GM21447 (cell line): Measurements from ENCODE around the gene ABCB8.
"Not testable (repeated sequence)": the region's sequence is repeated elsewhere in the genome, so short reads cannot be mapped to it uniquely, and the experiment has no call there.

Experiments
- ATAC-seq: cut with Tn5 transposase; IDR thresholded peaks from one replicate; pipeline ENCODE4 v1.9.1; 2021; ENCODE audit not compliant: unreplicated experiment

ABCB8 gene

GRCh38 chr7:151013733-151014497 lies 14.3 kb upstream of the ABCB8 start:
- ATAC-seq, result no peak

- ATAC-seq, result no peak
Observed at GRCh38 chr7:151014950-151015349, 13.3 kb upstream of the ABCB8 start.

- no peak for ATAC-seq
Observed at GRCh38 chr7:151015967-151016366, 12.3 kb upstream of the ABCB8 start.

DNA sequence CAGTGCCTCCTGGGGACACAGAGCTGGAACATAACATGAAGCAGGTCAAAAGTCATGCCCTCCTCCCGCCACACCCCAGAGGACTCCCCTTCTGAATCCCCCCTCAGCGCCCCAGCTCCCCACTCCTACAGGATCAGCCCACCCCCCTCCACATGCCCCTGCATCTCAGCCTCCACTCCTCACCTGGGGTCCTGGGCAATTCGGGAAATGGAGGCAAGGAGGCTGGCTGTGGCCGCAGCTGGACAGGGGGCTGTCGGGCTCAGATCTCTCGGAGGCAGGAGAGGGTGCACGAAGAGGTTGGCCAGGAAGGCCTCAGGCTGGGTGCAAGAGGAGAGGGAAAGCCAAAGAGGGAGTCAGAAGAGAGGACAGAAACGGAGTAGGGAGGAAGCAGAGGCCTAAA lies 11.7 kb upstream of the ABCB8 start:
- no peak for ATAC-seq

DNA sequence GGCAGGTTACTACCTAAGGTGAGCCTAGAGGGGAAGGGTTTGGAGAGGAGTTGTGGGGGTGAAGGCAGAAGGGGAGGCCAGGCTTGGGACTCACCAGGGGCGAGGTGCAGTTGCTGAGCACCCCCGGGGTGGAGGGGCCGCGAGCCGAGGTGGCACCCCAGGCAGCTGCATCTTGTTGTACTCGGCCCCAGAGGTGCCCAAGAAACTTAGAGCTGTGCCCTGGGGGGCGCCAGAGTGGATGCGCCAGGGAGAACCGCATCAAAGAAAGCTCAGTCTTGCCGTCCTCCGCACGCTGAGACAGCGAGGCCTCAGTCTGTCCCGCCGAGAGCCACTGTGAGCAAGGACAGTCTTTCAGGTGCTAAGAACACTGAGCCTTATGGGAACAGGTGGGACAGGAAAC lies 11.3 kb upstream of the ABCB8 start:
- no peak for ATAC-seq

- ATAC-seq, result no peak
Observed at GRCh38 chr7:151017370-151017952, 10.8 kb upstream of the ABCB8 start.

DNA sequence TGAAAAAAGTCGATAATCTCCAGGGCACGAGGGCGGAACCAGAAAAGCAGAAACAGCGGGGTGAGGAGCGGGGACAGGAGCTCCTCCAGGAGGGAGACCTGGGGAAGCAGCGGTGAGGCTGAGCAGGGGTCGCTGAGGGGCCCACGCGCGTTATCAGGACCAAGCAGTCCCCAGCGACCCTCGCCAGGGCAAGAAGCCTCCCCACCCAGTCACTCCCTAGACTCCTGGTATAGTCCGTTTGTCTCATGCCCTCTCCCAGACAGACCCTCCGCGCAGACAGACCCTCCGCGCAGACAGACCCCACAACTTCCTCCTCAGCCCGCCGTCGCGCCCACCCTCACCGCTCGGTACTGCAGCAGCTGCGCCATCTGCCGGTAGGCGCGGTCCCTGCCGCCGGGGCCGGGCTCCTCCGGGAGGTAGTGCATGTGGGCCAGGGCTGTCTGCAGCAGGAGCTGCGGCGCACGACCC lies 10.3 kb upstream of the ABCB8 start:
- no peak for ATAC-seq

- ATAC-seq, result no peak
Observed at GRCh38 chr7:151018421-151019129, 9.7 kb upstream of the ABCB8 start.

DNA sequence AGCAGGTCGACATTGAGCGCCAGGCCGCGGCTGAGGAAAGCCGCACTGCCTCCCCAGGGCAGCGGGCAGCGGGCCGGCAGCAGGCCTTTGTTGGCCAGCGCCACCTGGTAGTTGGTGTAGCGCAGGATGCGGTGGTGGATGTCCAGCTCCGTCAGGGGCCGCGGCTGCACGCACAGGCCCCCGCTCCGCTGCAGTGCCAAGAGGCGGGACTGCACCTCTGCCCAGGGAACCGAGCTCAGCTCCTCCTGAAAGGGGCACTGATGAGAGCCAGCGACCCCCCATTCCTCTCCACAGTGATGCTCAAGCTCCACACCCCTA lies 9.2 kb upstream of the ABCB8 start:
- ATAC-seq, result no peak

DNA sequence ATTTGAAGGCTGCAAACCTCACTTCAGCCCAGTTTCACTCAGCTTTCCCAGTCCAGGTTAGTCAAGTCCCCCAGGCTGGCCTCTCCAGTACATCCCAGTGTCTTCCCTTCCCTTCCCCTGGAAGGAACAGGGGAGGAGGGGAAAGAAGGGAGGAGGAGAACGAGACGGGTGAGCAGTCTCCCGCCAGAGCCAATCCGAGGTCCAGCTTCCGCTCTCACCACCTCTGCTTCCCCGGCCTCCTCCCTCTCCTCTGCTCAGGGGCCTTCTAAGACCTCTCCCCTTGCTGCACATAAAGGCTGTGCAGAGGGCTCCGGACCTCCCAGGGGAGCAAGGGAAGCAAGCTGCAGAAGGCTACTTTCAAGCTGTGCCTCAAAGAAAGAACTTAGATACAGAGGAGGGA lies 8.0 kb upstream of the ABCB8 start:
- no peak for ATAC-seq

GRCh38 chr7:151023232-151023631 lies 5.0 kb upstream of the ABCB8 start:
- no peak for ATAC-seq

DNA sequence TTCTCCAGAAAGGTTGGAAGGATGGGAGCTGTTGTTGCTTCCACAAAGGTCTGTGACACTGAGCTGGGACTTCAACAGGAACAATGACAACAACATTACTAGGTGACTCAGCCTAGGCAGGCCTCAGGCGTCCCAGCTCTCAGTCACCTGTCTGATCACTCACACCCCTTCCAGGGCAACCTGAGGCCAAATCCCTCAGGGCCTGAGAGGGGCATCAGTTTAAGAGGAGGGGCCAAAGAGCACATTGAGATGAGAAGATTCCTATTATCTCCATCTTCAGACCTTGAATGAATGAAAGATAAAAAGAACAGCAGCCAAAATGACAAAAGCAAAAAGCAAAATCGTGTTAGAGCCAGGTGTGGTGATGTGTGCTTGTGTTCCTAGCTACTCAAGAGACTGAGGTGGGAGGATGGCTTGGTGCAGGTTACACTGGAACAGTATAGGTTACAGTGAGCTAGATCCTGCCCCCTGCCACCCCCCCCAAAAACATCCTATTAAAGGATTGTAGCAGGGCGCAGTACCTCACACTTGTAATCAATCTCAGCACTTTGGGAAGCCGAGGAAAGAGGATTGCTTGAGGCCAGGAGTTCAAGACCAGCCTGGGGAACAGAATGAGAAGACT lies 3.7 kb upstream of the ABCB8 start, which contains the start of gene ATG9B:
ATG9B (minus strand) TSS at position 60 of the 622 bp plus-strand sequence. CDS start 71 bp downstream, outside the sequence.
- ATAC-seq, result no peak

DNA sequence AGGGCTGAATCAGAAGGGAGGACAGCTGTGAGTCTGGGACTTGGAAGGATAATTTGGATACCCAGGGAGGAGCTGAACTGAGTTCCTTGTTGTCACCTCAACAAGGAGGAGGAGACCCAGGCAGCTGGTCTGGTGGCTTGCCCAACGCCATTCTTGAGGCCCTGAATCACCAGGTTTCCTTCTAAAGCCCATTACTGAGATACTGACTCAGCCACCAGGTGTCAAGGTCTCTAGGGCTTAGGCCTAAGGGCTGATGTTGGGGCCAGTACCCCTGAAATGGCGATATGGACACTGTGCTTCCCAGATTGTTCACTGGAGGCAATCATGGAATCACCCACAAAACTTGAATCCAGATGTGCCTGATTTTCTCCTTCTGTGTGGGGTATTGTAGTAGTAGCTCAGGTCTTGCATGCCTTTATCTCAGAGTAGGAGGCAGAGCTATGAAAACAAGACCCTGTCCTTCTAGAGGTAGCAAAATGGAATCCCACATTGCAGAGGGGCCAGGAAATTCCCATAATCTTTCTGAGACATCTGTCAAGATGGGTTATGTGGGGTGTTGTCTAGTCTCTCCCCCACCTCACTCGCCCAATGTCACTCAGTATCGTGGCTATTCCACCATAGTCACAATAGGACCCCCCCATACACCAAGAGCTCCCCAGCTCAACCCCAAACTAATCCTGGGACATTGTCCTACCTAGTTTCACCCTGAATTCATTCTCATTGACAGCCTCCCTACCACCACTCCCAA lies 2.2 kb upstream of the ABCB8 start:
- no peak for ATAC-seq

DNA sequence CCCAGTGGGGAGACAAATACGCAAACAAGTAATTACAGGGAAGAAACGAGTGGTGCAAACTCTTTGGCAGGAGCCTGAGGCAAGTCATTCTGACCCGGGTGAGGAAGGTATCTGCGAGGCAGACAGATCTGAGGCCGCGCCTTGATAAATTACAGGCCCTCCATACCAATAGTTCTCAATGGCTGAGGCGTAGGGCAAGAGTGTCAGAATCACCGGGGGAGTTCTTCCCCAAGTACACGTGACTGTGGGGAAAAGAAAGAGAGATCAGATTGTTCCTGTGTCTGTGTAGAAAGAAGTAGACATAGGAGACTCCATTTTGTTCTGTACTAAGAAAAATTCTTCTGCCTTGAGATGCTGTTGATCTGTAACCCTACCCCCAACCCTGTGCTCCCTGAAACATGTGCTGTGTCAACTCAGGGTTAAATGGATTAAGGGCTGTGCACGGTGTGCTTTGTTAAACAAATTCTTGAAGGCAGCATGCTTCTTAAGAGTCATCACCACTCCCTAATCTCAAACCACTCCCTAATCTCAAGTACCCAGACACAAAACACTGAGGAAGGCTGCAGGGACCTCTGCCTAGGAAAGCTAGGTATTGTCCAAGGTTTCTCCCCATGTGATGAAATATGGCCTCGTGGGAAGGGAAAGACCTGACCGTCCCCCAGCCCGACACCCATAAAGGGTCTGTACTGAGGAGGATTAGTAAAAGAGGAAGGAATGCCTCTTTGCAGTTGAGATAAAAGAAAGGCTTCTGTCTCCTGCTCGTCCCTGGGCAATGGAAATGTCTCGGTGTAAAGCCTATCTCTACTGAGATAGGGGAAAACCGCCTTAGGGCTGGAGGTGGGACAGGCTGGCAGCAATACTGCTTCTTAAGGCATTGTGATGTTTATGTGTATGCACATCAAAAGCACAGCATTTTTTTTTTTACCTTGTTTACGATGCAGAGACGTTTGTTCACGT lies 1.2 kb upstream of the ABCB8 start:
- not testable (repeated sequence) for ATAC-seq

- ATAC-seq, result not testable (repeated sequence)
Observed at GRCh38 chr7:151027728-151028130, 521 bp upstream of the ABCB8 start.

- no peak for ATAC-seq
Observed at GRCh38 chr7:151028948-151029501, 775 bp downstream of the ABCB8 start.

- ATAC-seq, result no peak
Observed at GRCh38 chr7:151031011-151031410, 2.8 kb downstream of the ABCB8 start.

DNA sequence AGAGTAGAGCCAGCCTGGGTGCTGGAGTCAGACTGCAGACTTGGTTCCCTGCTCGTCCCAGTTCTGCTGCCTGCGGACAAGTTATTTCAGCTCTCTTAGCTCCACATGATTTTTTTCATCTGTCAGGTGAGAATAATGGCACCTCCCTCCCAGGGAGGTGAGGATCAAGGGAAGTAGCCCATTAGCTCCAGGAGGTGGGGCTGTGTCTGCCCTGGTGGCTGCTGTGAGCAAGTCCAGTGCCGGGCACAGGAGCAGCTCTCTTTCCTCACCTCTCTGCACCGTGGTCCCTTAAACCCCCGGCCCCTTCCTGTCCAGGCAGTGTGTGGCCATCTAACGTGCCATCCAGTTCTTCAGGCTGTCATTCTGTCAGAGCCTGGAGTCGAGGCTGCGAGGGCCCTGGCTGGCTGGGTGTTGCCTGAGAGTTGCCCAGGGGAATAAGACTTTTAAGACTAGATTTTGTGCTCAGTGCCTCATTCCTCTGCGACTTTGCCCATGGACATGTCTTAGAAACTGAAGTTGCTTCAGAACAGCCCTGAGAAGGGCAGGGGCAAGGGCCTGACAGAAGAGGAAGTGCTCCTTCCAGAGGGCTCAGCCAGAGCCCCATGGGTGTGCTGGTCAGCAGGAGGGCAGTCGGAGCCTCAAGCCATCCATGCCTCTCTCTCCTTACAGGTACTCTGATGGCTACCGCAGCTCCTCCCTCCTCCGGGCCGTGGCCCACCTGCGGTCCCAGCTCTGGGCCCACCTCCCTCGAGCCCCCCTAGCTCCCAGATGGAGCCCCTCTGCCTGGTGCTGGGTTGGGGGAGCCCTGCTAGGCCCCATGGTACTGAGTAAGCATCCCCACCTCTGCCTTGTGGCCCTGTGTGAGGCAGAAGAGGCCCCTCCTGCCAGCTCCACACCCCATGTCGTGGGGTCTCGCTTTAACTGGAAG lies 5.0 kb downstream of the ABCB8 start:
- no peak for ATAC-seq
